ELF-1 (cell line): ENCODE measurements around the gene RAB20.
"Not testable (repeated sequence)": the region's sequence is repeated elsewhere in the genome, so short reads cannot be mapped to it uniquely, and the experiment has no call there.

Experiments
- DNase-seq: peaks from one replicate; pipeline ENCODE4 v3.0.0-alpha.2; 2016; ENCODE audit warnings: low read depth, low spot score

RAB20 gene

DNA sequence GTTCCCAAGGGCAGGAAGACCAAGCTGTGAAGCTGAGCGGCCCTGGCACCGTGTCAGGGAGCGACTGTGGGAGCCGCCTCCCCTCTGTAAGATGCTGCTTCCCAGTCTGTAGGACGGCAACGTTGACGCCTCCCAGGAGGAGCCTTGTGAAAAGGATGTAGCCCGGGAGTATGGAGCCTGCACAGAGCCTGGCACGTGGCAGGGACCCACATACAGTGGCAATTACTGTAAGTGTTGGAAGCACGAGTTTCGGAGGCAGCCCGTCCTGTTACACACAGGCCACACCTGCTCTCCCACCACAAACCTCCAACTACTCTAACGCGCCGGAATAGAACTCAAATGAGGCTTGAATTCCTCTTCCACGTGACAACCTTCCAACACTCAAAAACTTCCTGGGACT is 6.6 kb downstream of the RAB20 start:
- DNase-seq, result no peak

DNA sequence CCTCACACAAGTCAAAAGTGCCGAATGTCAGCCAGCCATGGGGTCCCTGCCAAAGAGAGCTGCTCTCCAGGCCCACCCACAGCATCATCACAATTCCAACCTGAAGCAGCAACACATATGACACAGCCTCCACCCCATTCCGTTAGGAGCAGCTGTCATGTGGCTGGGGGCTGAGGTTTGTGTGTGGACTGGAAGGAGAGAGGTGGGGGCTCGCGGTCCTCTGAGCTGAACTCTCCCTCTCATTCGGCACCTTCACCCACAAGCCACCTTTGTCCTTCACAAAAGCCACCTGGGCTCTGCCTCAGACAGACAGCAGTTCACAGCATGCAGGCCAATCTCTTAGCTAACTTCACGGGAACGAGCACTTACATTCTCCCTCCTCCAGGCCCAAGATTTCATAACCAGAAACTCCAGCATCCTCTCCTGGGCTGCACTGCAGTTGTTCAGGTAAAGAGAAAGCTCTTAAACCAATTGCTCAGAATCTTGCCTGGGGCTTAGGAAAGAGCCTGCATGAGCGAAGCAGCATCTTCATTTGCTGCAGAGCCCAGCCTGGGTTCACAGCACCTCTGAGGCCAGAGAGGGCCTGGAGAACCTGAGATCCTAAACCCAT is 7.2 kb downstream of the RAB20 start:
- DNase-seq, result no peak

DNA sequence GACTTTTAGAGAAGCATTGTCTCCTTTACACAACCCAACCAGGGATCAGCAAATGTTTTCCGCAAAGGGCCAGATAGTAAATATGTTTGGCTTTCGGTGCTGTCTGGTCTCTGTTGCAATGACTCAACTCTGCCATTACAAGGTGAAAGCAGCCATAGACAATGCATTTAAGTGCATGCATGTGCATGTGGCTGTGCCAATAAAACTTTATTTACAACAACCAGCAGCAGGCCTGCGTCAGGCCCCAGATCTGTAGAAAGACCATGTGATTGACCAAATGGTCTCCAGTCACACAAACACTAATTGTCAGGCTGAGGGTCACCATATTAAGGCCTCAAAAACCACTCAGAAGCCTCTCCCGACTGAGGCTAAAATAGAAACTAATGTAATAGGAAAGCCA is 8.1 kb downstream of the RAB20 start:
- no peak for DNase-seq

DNA sequence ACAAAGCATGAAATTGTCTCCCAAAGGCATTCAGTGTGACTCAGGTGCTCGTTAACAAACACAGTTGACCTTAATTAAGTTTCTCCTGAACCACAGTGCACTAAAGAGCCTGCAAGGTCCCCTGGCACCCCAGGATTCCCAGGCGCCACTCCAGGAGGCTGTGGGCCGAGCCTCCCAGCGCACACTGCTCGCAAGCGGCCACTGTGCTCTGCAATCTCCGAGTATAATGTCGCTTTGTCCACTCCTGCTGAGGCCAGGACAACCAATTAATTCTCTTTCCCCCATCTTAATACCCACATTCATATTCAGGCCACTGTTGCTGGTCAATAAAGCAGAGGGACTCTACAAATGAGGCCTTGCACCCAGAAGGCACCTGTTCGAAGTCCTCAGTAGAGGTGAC is 8.8 kb downstream of the RAB20 start:
- no peak for DNase-seq

DNA sequence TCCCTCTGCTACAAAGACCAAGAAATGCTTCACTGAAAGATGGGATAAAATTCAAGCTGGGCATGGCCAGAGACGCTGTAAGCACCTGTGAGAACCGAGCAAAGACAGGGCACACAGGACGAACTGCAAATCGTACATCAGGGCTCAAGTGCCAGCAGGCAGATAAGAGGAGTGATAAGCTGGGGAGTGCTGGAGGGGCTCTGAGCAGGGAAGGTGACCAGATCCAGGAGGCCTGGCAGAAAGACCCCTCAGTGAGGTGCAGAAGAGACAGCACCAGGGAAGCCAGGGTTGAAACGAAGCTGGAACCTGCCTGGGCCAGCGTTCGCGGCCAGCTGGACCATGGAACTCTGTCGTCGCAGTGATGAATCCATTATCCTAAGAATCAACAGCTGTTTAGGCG is 10.2 kb downstream of the RAB20 start:
- no peak for DNase-seq

DNA sequence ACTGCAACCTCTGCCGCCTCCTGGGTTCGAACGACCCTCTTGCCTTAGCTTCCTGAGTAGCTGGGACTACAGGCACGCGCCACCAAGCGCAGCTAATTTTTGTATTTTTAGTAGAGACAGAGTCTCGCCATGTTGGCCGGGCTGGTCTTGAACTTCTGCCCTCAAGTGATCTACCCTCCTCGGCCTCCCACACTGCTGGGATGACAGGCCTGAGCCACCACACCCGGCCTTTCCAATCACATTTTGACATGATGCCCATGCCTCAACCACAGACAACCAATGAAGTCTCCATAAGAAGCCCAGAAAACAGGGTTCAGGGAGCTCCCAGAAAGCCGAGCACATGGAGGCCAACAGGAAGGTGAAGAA is 11.7 kb downstream of the RAB20 start:
- no peak for DNase-seq

DNA sequence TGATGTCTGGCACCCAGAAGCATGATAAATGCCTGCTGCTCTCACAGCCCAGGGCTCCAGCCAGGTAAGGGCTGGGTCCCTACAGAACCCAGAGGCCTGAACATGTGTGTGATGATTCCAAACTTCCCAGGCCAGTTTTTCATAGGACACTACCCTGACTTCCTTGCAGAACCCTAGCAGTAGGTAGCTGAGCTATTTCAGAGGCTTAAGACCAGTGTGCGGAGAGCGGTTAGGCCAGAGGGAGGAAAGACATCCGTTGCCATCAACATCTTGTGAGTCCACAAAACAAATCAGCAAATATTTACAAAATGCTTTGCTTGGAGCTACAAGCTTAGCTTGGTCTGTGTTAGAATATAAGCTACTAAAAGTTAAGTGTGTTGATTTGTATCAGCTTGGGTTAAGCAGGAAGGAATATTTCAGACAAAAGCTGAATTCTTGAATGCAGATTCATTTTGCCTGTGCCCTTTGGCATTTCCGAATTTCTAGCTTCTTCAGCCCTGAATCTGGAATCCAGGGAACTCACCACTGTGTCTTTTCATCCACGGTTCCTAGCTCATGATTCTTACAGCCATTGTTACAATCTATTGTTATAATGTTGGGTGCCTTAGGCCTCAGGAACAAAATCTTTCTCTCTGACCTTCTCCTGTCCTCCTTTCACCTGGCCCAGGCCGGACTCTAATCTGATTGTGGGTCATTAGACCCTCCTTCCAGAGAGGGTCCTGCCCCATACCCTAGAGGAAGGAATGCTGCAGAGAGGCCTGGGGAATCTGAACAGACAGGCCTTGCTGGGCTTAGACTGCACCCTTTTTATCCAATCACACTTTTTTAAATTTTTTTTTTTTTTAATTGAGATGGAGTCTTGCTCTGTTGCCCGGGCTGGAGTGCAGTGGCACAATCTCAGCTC is 12.4 kb downstream of the RAB20 start:
- peak; percentile 65 for DNase-seq

DNA sequence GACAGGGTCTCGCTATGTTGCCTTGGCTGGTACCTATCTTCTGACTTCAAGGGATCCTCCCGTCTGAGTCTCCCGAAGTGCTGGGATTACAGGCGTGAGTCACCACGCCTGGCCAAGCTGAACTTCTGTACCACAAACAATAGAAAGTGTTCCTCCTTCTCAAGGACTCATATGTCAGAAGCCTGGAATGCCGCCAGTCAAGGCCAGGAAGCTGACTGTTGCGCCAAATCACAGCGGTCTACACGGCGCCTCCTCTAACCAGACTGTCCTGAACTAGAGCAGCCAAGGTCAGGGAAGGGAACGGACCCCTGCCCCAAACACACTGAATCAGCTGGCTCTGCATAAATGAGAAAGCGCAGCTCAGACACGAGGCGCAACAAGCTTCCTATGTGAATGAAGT is 14.6 kb downstream of the RAB20 start:
- peak; percentile 76 for DNase-seq

DNA sequence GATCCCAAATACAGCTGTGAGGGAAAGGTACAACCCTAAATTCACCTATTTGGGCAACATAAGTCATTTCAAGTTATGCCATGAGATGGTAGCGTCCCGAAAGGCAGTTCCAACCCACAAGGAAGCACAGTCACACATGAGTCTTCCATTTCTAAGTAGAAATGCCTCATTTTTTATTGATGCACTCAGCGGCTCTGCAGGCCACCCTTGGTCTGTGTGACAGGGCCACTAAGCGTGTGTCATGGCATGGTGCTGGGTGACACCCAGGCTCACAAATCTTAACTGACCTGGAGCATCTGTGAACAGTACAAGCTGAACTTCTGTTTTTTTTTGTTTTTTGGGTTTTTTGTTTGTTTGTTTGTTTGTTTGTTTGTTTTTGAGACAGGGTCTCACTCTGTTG is 15.1 kb downstream of the RAB20 start:
- DNase-seq, result no peak

DNA sequence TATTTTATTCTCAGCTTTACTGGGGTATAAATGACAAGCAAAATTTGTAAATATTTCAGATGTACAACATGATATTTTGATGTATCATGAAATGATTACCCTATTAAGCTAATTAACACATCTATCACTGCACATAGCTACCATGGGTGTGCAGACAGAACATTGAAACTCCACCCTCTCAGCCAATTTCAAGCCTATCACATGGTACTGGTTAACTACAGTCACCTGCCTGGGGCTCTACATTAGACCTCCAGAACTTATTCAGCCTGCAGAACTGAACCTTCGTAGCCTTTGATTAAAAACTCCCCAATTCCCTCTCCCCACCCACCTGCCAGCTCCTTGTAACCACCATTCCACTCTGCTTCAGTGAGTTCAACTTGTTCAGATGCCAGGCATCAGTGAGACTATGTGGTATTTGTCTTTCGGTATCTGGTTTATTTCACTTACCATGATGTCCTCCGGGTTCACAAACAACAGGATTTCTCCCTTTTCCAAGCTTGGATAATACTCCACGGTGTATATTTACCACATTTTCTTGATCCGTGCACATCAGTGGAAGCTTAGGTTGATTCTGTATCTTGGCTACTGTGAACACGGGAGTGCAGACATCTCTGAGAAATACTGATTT is 19.2 kb downstream of the RAB20 start:
- no peak for DNase-seq

DNA sequence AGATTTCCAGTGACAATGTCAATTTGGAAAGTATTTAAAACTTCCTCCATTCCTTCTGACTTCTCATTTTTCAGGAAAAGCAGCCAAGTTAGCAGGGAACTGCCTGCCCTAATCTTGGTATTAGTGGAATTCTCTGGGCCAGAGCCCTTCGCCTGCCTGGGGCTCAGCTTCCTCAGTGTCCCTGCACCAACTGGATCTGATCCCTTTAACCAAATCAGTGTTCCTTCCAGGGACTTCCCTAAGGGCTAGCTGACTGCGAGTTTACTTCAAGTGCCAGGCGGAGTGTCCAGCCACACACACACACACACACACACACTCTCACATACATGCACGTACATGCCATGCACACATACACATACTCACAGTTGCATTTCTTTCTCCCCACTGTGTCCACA is 20.0 kb downstream of the RAB20 start:
- DNase-seq, result peak; percentile 65

DNA sequence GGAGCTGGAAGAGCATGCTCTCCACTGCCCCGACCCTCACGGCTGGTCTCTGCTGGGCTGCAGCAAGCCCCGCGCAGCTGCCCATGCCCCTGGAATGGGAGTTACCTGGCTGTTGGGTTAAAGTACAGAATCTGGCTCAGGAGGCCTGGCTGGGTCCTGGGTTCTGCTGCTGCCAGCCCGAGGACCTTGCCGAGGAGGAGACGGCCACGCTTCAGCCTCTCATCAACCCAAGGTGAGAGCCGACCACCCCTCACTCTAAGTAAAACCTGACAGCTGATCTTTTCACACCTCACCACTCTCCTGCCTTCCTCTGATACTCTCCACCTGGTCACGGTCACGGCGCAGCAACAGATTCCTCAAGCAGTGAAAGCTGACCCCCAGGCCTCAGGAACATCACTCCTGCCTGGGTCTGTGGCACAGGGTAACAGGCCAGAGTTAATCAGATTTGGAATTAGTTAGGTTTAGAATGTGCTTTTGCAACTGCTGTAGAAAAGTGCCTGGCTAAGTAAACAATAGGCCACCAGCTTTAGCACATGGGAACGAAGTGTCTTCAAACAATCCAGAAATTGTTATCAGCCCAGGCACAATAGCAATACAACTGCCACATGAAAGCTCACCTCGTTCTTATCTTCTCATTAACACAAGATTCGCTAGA is 20.5 kb downstream of the RAB20 start:
- no peak for DNase-seq

DNA sequence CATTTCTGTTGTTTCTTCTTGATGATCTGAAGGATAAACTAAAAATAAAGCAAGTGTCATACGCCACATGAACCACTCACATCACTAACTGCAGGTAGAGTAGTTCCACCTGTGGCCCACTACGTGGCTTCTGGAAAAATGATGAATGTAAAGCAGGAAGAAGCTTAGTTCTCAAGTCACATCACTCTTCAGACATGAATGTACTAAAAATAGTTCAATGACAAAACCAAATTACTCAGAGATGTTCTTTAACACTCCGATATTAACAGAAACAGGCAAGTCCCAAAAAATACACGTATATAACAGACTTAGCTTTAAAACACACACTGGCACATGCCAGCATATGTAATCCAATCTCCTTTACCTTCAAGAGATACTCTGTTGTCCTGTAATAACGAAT is 21.6 kb downstream of the RAB20 start:
- no peak for DNase-seq

DNA sequence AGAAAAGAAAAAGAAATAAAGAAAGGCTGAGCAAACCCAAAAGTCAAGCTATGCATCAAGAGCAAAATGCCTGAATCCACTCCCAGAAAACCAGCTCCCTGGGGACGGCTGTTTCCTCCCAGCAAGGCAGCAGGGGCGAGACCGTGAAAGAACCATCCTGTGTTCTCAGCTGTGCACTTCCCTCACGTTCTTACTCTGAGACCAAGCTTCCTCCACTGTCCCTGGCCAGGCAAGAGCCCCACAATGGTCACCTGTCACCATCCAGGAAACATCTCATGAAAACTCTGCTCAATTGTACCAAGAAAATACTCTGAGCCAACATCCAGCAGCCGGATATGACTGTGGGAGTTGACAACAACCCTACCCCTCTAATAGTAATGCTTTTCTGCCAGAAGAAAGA is 22.9 kb downstream of the RAB20 start:
- DNase-seq, result no peak

DNA sequence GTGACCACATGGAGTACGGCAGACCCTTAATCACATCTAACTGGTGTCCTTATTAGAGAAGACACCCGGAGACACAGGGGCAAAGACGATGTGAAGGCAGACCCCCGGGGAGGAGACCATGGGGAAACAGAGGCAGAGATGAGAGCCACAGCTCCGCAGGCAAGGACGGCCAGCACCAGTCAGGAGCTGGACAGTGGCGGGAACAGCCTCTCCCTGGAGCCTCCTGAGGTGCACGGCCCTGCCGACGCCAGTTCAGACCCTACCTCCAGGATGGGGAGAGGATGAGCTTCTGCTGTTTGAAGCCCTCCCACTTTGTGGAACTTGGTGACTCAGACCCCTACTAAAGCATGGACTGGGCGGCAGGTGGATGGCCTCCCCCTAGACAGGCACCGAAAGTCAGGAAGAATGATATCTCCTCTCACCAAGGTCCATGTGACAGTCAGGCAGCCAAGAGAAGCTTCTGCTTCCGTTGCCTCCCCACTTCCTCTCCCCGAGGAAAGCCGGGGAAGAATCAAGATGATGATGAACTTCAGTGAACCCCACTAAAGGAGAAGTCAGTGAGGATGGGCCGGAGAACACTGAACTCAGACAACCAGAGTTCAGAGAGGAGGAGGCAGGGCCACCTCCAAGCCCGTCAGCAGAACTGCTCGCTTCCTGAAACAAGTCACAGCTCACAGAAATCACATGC is 25.4 kb downstream of the RAB20 start:
- DNase-seq, result no peak

DNA sequence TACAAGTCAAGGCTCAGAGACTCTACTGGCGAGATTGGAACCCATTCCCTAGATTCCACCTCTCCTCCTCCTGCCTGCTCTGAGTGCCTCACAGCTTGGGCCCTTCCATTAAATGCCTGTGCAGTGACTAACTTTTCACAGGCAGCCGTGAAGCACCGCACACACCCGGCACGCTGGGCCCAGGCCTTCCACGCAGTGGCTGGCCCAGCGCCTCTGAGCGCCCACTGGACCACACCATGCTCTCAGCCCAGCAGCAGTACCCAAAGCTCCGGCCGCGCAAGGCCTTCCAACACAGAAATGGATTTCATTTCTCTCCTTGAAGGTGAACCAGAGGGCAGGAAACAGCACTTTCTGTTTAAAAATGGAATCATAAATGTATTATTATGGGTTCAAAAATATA is 26.0 kb downstream of the RAB20 start:
- DNase-seq, result no peak

DNA sequence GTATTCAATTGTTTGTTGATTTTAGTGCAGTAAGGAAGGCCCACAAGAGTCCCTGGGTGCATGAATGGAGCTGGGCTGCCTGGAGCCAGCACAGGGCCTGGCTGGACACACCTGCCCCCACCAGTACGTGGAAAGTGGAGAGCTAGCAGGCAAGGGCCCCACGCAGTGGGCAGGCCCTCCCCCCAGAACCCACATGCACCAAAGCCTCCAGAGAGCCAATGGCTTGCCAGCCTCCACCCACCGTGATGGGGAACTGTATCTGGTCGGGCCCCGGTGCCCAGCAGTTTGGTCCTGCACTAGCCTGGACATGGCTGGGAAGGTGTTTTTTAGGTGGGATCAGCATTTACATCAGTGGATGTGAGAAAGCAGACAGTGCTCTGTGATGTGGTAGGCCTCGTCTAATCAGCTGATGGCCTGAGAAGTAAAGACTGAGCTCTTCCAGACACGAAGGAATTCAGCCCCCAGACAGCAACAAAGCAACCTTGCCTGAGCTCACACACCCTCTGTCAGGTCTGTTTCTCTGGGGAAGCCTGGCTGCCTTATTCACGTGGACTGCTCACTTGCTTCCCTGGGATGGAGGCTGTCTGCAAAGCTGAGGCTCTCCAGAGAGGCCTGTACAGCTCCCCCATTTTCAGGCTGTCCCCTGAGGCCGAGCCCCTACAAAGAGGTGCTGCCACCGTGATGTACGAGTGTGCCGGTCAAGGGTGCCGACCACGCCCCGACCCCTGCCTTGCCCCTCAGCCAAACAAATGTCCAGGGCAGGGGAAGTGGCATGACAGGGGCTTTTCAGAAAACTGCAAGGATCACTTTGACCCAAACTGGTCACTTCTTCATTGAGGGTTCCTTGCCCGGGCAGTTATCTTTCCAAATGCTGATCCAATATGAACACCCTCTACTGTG is 27.5 kb downstream of the RAB20 start:
- peak; percentile 48 for DNase-seq

DNA sequence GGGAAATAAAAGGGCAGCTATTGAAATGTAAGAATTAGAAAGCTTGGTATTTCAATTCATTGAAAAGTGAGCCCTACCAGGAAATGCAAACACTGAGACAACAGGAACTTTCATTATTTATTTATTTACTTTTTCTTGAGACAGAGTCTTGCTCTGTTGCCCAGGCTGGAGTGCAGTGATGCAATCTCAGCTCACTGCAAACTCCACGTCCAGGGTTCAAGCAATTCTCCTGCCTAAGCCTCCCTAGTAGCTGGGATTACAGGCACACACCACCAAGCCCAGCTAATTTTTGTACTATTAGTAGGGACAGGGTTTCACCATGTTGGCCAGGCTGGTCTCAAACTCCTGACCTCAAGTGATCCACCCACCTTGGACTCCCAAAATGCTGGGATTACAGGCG is 29.3 kb downstream of the RAB20 start:
- DNase-seq, result not testable (repeated sequence)

DNA sequence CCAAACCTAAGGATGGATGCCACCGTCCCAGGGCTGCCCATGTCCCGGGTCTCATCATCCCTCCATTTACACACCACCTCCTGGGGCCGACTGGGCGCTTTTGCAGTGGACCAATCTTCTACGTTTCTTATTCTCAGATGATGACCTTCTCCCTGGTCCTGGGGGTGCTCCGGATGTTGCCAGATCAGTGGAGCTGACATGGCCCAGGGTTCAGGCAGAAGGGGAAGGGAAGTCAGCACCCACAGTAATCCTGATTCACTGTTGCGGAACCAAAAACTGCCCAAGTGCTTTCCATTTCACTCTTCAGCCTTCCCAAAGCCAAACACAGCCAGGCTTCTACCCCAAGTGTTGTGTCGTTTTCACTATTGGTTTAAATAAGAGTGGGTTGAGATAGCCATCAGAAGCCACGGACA is 29.8 kb downstream of the RAB20 start:
- DNase-seq, result no peak

DNA sequence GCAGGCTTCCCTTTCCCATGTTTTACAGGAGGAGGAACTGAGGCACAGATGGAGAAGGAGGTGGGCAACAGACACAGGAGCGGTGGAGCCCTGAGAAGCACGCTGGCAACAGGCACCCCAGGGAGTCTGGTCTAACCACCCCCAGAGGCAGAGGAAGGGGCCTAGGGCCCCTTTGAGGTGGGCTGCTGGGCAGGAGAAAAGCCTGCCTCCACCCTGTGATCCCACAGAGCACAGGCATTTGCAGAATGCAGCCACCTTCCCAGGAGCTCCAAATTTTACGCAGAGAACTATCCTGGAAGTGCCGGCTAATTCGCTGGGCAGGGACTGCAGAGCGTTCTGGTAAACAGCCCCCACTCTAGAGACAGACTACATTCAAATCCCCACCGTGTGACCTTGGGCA is 30.4 kb downstream of the RAB20 start:
- DNase-seq, result no peak
